Natural killer cell (primary cell): ENCODE results near the gene FSTL4. TPM values are rescaled to one million over a fixed set of nuclear protein-coding genes. Genes with fewer than 3 reads are reported as not detected.

Source experiments
- ATAC-seq, 3 donors: fragments of 150-1000 bp in 2 of 3; fragments of 200-7000 bp in 1 of 3; cut with Tn5 transposase; 1 replicate in 1 of 3; 2 replicates in 2 of 3; pipeline ENCODE4 v1.10.0; 2021; ENCODE audit warnings: mild to moderate bottlenecking in 2 of 3, moderate library complexity in 2 of 3
- DNase-seq, 2 donors: peaks; one replicate each; pipeline versions ENCODE4 v3.0.0 to v3.0.0-alpha.2; 2013 to 2021; ENCODE audit warnings: mixed read lengths in 1 of 2
- H3K27ac ChIP-seq: one replicate; pipeline ENCODE4 v1.5.1; 2013; ENCODE audit warnings: mild to moderate bottlenecking, low read length
- H3K27me3 ChIP-seq: one replicate; pipeline ENCODE4 v1.6.1; 2013; ENCODE audit warnings: low read length; ENCODE audit not compliant: control insufficient read depth, insufficient read depth
- H3K36me3 ChIP-seq: one replicate; pipeline ENCODE4 v1.6.1; 2013; ENCODE audit warnings: low read length; ENCODE audit not compliant: control insufficient read depth, insufficient read depth
- H3K4me1 ChIP-seq: one replicate; pipeline ENCODE4 v1.6.1; 2013; ENCODE audit warnings: low read length; ENCODE audit not compliant: control insufficient read depth, insufficient read depth
- H3K4me3 ChIP-seq: one replicate; pipeline ENCODE4 v1.5.1; 2013; ENCODE audit warnings: low read length
- H3K9me3 ChIP-seq: one replicate; pipeline ENCODE4 v1.6.1; 2013; ENCODE audit warnings: low read length; ENCODE audit not compliant: control insufficient read depth, insufficient read depth
- H3K27ac Mint-ChIP-seq, 2 donors: one replicate each; pipeline ENCODE4 v1.8.0; 2022; ENCODE audit warnings: mild to moderate bottlenecking in 2 of 2, mixed read lengths in 2 of 2, moderate library complexity in 1 of 2
- H3K27me3 Mint-ChIP-seq, 2 donors: one replicate each; pipeline ENCODE4 v1.8.0; 2022; ENCODE audit warnings: low read depth in 2 of 2, mixed read lengths in 2 of 2
- H3K36me3 Mint-ChIP-seq: one replicate; pipeline ENCODE4 v1.8.0; 2022; ENCODE audit warnings: mixed read lengths
- H3K4me1 Mint-ChIP-seq, 2 donors: one replicate each; pipeline ENCODE4 v1.8.0; 2022; ENCODE audit warnings: mixed read lengths in 2 of 2
- H3K4me3 Mint-ChIP-seq: one replicate; pipeline ENCODE4 v1.8.0; 2022; ENCODE audit warnings: mild to moderate bottlenecking, moderate library complexity, mixed read lengths
- H3K9me3 Mint-ChIP-seq, 2 donors: one replicate each; pipeline ENCODE4 v1.8.0; 2022; ENCODE audit warnings: mixed read lengths in 2 of 2
- CTCF ChIP-seq: fragments of 200-600 bp; IDR thresholded peaks from one replicate; pipeline ENCODE4 v1.8.0; 2022; ENCODE audit warnings: antibody characterized with exemption
- WGBS: methylation state at CpG from one replicate; pipeline ENCODE4 v1.1.7; 2013; ENCODE audit warnings: missing lambda C conversion rate; ENCODE audit not compliant: insufficient coverage; 5-methylcytosine and 5-hydroxymethylcytosine counted together
- intact Hi-C: fragments of 100-400 bp; cut with micrococcal nuclease; formaldehyde crosslinking; loops from one replicate; pipeline ENCODE4 v1.14.2; 2022
- total RNA-seq, 4 donors: library from RNA; stranded (reverse); fragments of 120-200 nt in 1 of 4; gene quantifications; one replicate each; pipeline versions ENCODE4 v1.2.3 to v1.2.4, GENCODE V29; 2013 to 2022

Gene FSTL4
- total RNA-seq, 3 donors from 2014 or later (not counting 1 experiment from before 2014, with no cell fraction given) = 0.11 to 0.75 (median 0.55) TPM

GRCh38 chr5:133457439-133458355 is 154.6 kb downstream of the FSTL4 start:
- H3K27ac ChIP-seq = no peak overlapping the region
- intact Hi-C loops = no loop called here

GRCh38 chr5:133456933-133457402 is 155.4 kb downstream of the FSTL4 start:
- no peak overlapping the region for H3K4me3 ChIP-seq
- no peaks in the 10 kb centered on the region for H3K4me1 ChIP-seq
- H3K36me3 ChIP-seq = no peaks in the 10 kb centered on the region
- TF ChIP-seq CTCF = no peak
- H3K4me1 Mint-ChIP-seq = peaks cover 4 to 6% of the 10 kb centered on the region in 2 donors
- H3K27ac Mint-ChIP-seq = no peak overlapping the region
- DNase-seq (no peak), ATAC-seq (no peak)
- H3K27ac ChIP-seq = no peak overlapping the region
- peaks cover 0 to 5% of the 10 kb centered on the region in 2 donors for H3K27me3 Mint-ChIP-seq
- intact Hi-C loops = no loop called here
- no peaks in the 10 kb centered on the region for H3K9me3 ChIP-seq
- H3K36me3 Mint-ChIP-seq = no peaks in the 10 kb centered on the region
- H3K4me3 Mint-ChIP-seq = no peak overlapping the region
- H3K27me3 ChIP-seq = no peaks in the 10 kb centered on the region
- 84% methylated on average over 4 of the region's 4 CpGs for WGBS
- H3K9me3 Mint-ChIP-seq = no peaks in the 10 kb centered on the region

More at GRCh38 chr5:133457439-133458355, 154.6 kb downstream of the FSTL4 start:
- Histone ChIP-seq H3K27me3 (no peaks in the 10 kb centered on the region), H3K4me1 (no peaks in the 10 kb centered on the region), H3K9me3 (no peaks in the 10 kb centered on the region), H3K36me3 (no peaks in the 10 kb centered on the region), H3K4me3 (no peak overlapping the region)
- H3K9me3 Mint-ChIP-seq = no peaks in the 10 kb centered on the region
- ATAC-seq (no peak), DNase-seq (no peak)
- peaks cover 4 to 6% of the 10 kb centered on the region in 2 donors for H3K4me1 Mint-ChIP-seq
- WGBS = 79% methylated on average over 11 of the region's 12 CpGs
- H3K36me3 Mint-ChIP-seq = no peaks in the 10 kb centered on the region
- TF ChIP-seq CTCF = no peak
- H3K27ac Mint-ChIP-seq = no peak overlapping the region
- no peak overlapping the region for H3K4me3 Mint-ChIP-seq
- H3K27me3 Mint-ChIP-seq = peaks cover 0 to 5% of the 10 kb centered on the region in 2 donors

GRCh38 chr5:133455676-133456075 is 156.7 kb downstream of the FSTL4 start:
- no peaks in the 10 kb centered on the region for H3K27me3 ChIP-seq
- H3K36me3 ChIP-seq = no peaks in the 10 kb centered on the region
- no peaks in the 10 kb centered on the region for H3K9me3 Mint-ChIP-seq
- H3K27me3 Mint-ChIP-seq = peaks cover 0 to 7% of the 10 kb centered on the region in 2 donors
- no peaks in the 10 kb centered on the region for H3K9me3 ChIP-seq
- DNase-seq (no peak), ATAC-seq (no peak)
- TF ChIP-seq CTCF = no peak
- H3K27ac Mint-ChIP-seq = no peak overlapping the region
- no peaks in the 10 kb centered on the region for H3K36me3 Mint-ChIP-seq
- no peak overlapping the region for H3K27ac ChIP-seq
- WGBS = 83% methylated on average over 5 of the region's 5 CpGs
- H3K4me1 Mint-ChIP-seq = peaks cover 4 to 6% of the 10 kb centered on the region in 2 donors
- no peaks in the 10 kb centered on the region for H3K4me1 ChIP-seq
- no peak overlapping the region for H3K4me3 ChIP-seq
- no peak overlapping the region for H3K4me3 Mint-ChIP-seq
- intact Hi-C loops = no loop called here
